Middle frontal gyrus (tissue), 1 donor: ENCODE results near the gene TAS2R39.
A peak's percentile ranks its signal among the peaks of the same experiment; 100 is the strongest.
"Not testable (repeated sequence)": the region's sequence is repeated elsewhere in the genome, so short reads cannot be mapped to it uniquely, and the experiment has no call there.

Experiments used
- DNase-seq: peaks from one replicate; pipeline ENCODE4 v3.0.0-alpha.2; 2015; ENCODE audit warnings: low spot score; ENCODE audit errors: extremely low spot score

Gene TAS2R39

GRCh38 chr7:143183024-143183423 is at the start of gene TAS2R39:
TAS2R39 (plus strand) TSS chr7:143183419; CDS start chr7:143183419, 0 bp downstream.
- no peak for DNase-seq

- DNase-seq = no peak
Observed at GRCh38 chr7:143147070-143147469, 36.1 kb upstream of the TAS2R39 start.

- DNase-seq = no peak
Observed at GRCh38 chr7:143148050-143148449, 35.2 kb upstream of the TAS2R39 start.

- no peak for DNase-seq
Observed at GRCh38 chr7:143148651-143149050, 34.6 kb upstream of the TAS2R39 start.

GRCh38 chr7:143150696-143151095 is 32.5 kb upstream of the TAS2R39 start:
- not testable (repeated sequence) for DNase-seq

GRCh38 chr7:143158617-143159016 is 24.6 kb upstream of the TAS2R39 start:
- not testable (repeated sequence) for DNase-seq

GRCh38 chr7:143171697-143172096 is 11.5 kb upstream of the TAS2R39 start:
- no peak for DNase-seq

- no peak for DNase-seq
Observed at GRCh38 chr7:143172354-143172753, 10.9 kb upstream of the TAS2R39 start.

- DNase-seq = no peak
Observed at GRCh38 chr7:143176128-143176527, 7.1 kb upstream of the TAS2R39 start.

- no peak for DNase-seq
Observed at GRCh38 chr7:143177374-143178119, 5.7 kb upstream of the TAS2R39 start.

- DNase-seq = not testable (repeated sequence)
Observed at GRCh38 chr7:143180771-143181170, 2.4 kb upstream of the TAS2R39 start.

GRCh38 chr7:143181349-143181748 is 1.9 kb upstream of the TAS2R39 start:
- no peak for DNase-seq

- DNase-seq = no peak
Observed at GRCh38 chr7:143185551-143185950, 2.3 kb downstream of the TAS2R39 start.

- DNase-seq = no peak
Observed at GRCh38 chr7:143188994-143189393, 5.8 kb downstream of the TAS2R39 start.

- no peak for DNase-seq
Observed at GRCh38 chr7:143193880-143194279, 10.7 kb downstream of the TAS2R39 start.

- DNase-seq = no peak
Observed at GRCh38 chr7:143199040-143199439, 15.8 kb downstream of the TAS2R39 start.

GRCh38 chr7:143202161-143202560 is 18.9 kb downstream of the TAS2R39 start:
- no peak for DNase-seq

GRCh38 chr7:143203386-143203785 is 20.2 kb downstream of the TAS2R39 start:
- no peak for DNase-seq

GRCh38 chr7:143205560-143206293 is 22.5 kb downstream of the TAS2R39 start:
- no peak for DNase-seq

- DNase-seq = no peak
Observed at GRCh38 chr7:143210541-143210940, 27.3 kb downstream of the TAS2R39 start.

GRCh38 chr7:143213478-143213877 is 30.3 kb downstream of the TAS2R39 start:
- not testable (repeated sequence) for DNase-seq

GRCh38 chr7:143214789-143215679 is 31.8 kb downstream of the TAS2R39 start:
- peak; percentile 82 for DNase-seq
